Large intestine (tissue), 12 donors: Measurements from ENCODE around the gene CD3D. TPM values are rescaled to one million over a fixed set of nuclear protein-coding genes. Genes with fewer than 3 reads are reported as not detected.

Experiments used
- DNase-seq, 2 donors: peaks; one replicate each; pipeline versions ENCODE4 v3.0.0 to v3.0.0-alpha.2; 2013
- H3K27ac ChIP-seq: one replicate; pipeline ENCODE4 v1.5.1; 2013; ENCODE audit warnings: low read length
- H3K27me3 ChIP-seq: 2 replicates; pipeline ENCODE4 v1.6.1; 2013; ENCODE audit warnings: low read length; ENCODE audit not compliant: control insufficient read depth, insufficient read depth
- H3K36me3 ChIP-seq: 2 replicates; pipeline ENCODE4 v1.6.1; 2013; ENCODE audit warnings: low read length; ENCODE audit not compliant: control insufficient read depth, insufficient read depth
- H3K4me1 ChIP-seq: one replicate; pipeline ENCODE4 v1.6.1; 2013; ENCODE audit warnings: low read length; ENCODE audit not compliant: control insufficient read depth, insufficient read depth
- H3K4me3 ChIP-seq: one replicate; pipeline ENCODE4 v1.5.1; 2013; ENCODE audit warnings: low read length
- H3K9me3 ChIP-seq: one replicate; pipeline ENCODE4 v1.6.1; 2013; ENCODE audit warnings: mild to moderate bottlenecking, low read depth, low read length, moderate library complexity; ENCODE audit not compliant: control insufficient read depth
- WGBS: methylation state at CpG from one replicate; pipeline ENCODE4 v1.1.5; 2013; ENCODE audit warnings: low lambda C conversion rate; ENCODE audit not compliant: insufficient coverage; 5-methylcytosine and 5-hydroxymethylcytosine counted together
- long read RNA-seq, 11 donors: transcript quantifications; one replicate each; lab custom pipeline, GENCODE V29; 2026
- polyA plus RNA-seq: library from polyadenylated mRNA; unstranded; fragments of 120-200 nt; gene quantifications from one replicate; pipeline ENCODE4 v1.2.1, GENCODE V29; 2013

Gene CD3D
- polyA plus RNA-seq = 7.4 TPM
- long read RNA-seq, donor 1, partial matches to known transcripts = 0 of 3 reads
- long read RNA-seq, donor 1, other reads (novel, unspliced or antisense) = 0 of 3 reads
- long read RNA-seq, donor 2, transcript CD3D-201 (5 exons, 861 nt) = major isoform, 8 of 8 reads
- long read RNA-seq, donor 2, partial matches to known transcripts = 0 of 8 reads
- long read RNA-seq, donor 2, other reads (novel, unspliced or antisense) = 0 of 8 reads
- long read RNA-seq, donor 3 = 0 reads
- long read RNA-seq, donor 4 = 0 reads
- long read RNA-seq, donor 5, partial matches to known transcripts = 0 of 5 reads
- long read RNA-seq, donor 5, other reads (novel, unspliced or antisense) = 0 of 5 reads
- long read RNA-seq, donor 6, transcript CD3D-201 (5 exons, 861 nt) = major isoform, 9 of 11 reads
- long read RNA-seq, donor 6, partial matches to known transcripts = 0 of 11 reads
- long read RNA-seq, donor 6, other reads (novel, unspliced or antisense) = 0 of 11 reads
- long read RNA-seq, donor 7, partial matches to known transcripts = 0 of 2 reads
- long read RNA-seq, donor 7, other reads (novel, unspliced or antisense) = 0 of 2 reads
- long read RNA-seq, donor 8, transcript CD3D-201 (5 exons, 861 nt) = major isoform, 11 of 12 reads
- long read RNA-seq, donor 8, partial matches to known transcripts = 0 of 12 reads
- long read RNA-seq, donor 8, other reads (novel, unspliced or antisense) = 0 of 12 reads
- long read RNA-seq, donor 9, transcript CD3D-201 (5 exons, 861 nt) = major isoform, 5 of 7 reads
- long read RNA-seq, donor 9, partial matches to known transcripts = 0 of 7 reads
- long read RNA-seq, donor 9, other reads (novel, unspliced or antisense) = 0 of 7 reads
- long read RNA-seq, donor 10, transcript CD3D-201 (5 exons, 861 nt) = major isoform, 6 of 7 reads
- long read RNA-seq, donor 10, partial matches to known transcripts = 0 of 7 reads
- long read RNA-seq, donor 10, other reads (novel, unspliced or antisense) = 0 of 7 reads
- long read RNA-seq, donor 11, transcript CD3D-201 (5 exons, 861 nt) = major isoform, 9 of 10 reads
- long read RNA-seq, donor 11, partial matches to known transcripts = 0 of 10 reads
- long read RNA-seq, donor 11, other reads (novel, unspliced or antisense) = 0 of 10 reads

DNA sequence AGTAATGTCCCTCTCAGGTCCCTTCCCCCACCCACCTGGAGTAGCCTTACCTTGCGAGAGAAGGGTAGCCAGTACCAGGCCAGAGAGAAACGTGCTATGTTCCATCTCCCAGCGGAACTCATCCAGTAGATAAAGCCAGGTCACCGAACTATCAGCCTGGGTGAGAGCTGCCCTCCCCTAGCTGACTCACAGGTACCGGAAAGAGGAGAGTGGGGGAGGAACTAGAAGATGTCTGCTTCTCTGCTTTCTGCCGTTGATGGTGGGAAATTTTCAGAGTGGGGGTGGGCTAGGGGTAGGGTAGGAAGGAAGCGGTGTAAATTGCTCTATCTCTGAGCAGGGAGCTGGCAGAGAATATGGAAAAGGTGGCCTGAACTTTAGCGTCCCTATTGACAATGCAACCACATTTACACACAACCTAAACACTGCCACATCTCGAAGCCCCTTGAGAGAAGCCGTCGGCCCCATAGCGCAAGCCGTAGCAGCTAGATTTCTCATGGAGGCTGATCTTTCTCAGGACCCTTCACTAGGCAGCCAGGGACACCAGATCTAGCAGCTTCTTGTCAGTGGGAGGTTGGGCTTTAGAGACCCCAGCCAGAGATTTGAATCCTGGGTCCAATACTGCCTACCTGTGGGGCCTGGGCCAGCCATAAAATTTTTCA, at the start of gene CD3D:
Gene CD3D (minus strand): TSS at position 203 of the 659 bp plus-strand sequence. CDS start 98 bp downstream, at position 105.
- no CpG with 5 or more reads among the region's 13 CpGs for WGBS
- no peak for DNase-seq
- no peak within 1 kb of the TSS for H3K27ac ChIP-seq

DNA sequence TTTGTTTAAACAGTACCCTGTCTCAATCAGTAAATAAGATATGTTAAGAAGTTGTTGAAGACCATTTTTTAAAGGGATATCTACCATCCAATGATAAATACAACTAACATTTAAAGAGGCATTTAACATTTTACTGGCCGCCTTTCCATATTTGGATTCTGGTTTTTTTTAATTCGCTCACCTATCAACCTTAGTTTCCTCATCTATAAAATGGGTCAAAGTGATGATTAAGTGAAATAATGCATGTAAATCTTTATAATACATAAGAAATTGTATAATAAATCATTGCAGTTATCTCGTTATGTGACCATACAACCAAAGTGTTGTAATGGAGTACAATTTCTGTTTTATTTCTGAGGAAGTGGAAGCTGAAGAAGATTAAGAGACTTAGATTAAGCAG, 41.2 kb upstream of the CD3D start:
- WGBS = 100% methylated on average over 3 of the region's 3 CpGs
- no peak for DNase-seq
- Histone ChIP-seq H3K27me3 (no peaks in the 10 kb centered on the region), H3K9me3 (no peaks in the 10 kb centered on the region), H3K36me3 (peaks cover 89% of the 10 kb centered on the region), H3K27ac (no peak overlapping the region), H3K4me3 (no peak overlapping the region), H3K4me1 (no peaks in the 10 kb centered on the region)

More for the DNA sequence above, at the start of gene CD3D:
- no peaks in the 10 kb centered on the region for H3K36me3 ChIP-seq
- no peaks in the 10 kb centered on the region for H3K9me3 ChIP-seq
- H3K4me3 ChIP-seq = no peak within 1 kb of the TSS
- H3K4me1 ChIP-seq = peaks cover 10% of the 10 kb centered on the region
- peaks cover 4% of the 10 kb centered on the region for H3K27me3 ChIP-seq

DNA sequence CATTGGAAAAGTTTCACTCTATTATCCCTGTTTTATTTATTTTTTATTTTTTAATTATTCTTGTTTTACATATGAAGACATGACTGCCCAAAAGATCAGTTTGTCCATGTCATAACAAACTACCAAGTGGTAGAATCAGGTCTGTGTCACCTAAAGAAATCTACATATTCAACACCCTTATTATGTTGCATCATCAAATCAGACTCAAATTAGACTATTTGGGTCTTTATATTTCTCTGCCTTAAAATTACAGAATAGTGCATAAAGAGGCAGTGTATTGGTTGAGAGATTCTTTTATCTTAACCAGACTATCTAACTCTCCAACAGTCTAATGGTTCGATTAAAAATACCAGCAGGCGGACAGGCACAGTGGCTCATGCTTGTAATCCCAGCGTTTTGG, 40.4 kb upstream of the CD3D start:
- Histone ChIP-seq H3K27me3 (no peaks in the 10 kb centered on the region), H3K36me3 (peaks cover 90% of the 10 kb centered on the region)
- WGBS = no CpG with 5 or more reads among the region's 3 CpGs

DNA sequence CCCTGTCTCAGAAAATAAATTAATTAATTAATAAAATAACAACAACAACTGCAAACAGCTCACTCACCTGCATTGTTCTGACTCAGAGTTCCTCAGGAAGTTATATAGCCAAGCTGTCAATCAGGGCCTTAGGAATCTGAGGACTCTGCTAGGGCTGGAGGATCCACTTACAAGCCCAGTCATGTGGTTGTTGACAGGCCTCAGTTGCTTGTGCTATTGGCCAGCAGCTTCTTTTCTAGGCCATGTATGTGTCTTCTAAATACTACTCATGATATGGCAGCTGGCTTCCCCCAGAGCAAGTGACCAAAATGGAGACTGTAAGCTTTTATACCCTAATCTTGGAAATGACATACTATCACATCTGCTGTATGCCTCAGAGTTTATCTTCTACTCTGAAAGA, 38.1 kb upstream of the CD3D start:
- Histone ChIP-seq H3K9me3 (no peaks in the 10 kb centered on the region), H3K36me3 (peaks cover 85% of the 10 kb centered on the region), H3K27ac (no peak overlapping the region), H3K4me3 (no peak overlapping the region), H3K4me1 (no peaks in the 10 kb centered on the region), H3K27me3 (no peaks in the 10 kb centered on the region)
- DNase-seq = no peak

More for the DNA sequence above, 40.4 kb upstream of the CD3D start:
- Histone ChIP-seq H3K4me3 (no peak overlapping the region), H3K27ac (no peak overlapping the region), H3K4me1 (no peaks in the 10 kb centered on the region), H3K9me3 (no peaks in the 10 kb centered on the region)
- no peak for DNase-seq

DNA sequence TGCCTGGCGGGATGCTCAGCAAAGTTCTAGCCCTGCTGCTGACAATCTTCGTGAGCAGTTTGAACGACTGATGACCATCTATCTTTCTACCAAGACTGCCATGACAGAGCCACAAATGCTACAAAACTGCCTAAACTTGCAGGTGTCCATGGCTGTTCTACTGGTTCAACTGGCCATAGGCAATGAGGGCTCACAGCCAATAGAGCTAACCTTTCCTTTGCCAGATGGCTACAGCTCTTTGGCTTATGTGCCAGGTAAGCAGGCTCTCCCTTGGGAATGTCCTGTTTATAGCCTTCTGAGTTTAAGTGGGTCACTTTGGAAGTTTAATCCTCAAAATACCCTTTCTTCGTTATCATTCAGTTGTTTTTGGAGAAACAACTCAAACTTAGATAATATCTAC, 37.0 kb upstream of the CD3D start:
- Histone ChIP-seq H3K4me3 (no peak overlapping the region), H3K27ac (no peak overlapping the region), H3K36me3 (peaks cover 84% of the 10 kb centered on the region), H3K4me1 (no peaks in the 10 kb centered on the region), H3K9me3 (no peaks in the 10 kb centered on the region), H3K27me3 (no peaks in the 10 kb centered on the region)
- DNase-seq = no peak
- 80% methylated on average over 1 of the region's 4 CpGs for WGBS

DNA sequence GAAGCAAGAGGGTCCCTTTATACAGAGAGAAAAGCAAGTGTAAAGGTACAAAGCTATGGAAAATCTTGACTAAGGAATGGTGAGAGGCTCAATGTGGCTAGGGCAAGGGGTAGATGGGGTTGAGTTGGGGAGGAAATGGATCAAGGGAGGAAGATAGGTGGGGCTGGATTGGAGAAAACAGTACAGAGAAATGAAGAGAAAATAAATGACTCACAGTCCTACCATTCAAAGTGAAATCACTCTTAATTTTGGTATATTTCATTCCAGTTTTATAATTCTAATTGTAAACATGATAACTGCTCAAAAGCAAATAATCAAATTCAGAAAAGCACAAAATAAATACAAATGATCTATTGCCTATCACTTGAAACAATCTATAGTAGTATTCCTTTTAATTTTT, 33.5 kb upstream of the CD3D start:
- Histone ChIP-seq H3K9me3 (no peaks in the 10 kb centered on the region), H3K27ac (no peak overlapping the region), H3K4me1 (no peaks in the 10 kb centered on the region), H3K36me3 (peaks cover 86% of the 10 kb centered on the region), H3K4me3 (no peak overlapping the region), H3K27me3 (no peaks in the 10 kb centered on the region)
- DNase-seq = no peak

DNA sequence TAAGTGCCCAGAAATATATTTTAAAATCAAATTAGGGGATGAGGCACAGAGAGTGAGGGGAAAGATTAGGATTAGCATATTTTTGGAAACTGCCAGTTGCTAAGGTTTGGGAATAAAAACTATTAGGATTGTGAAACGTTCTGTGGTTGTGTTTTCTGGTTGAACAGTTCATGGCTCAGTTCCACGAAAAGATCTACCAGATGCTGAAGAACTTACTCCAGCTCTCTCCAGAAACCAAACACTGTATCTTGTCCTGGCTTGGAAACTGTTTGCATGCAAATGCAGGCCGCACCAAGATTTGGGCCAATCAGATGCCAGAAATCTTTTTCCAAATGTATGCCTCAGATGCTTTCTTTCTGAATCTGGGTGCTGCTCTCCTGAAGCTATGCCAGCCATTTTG, 32.2 kb upstream of the CD3D start:
- H3K36me3 ChIP-seq = peaks cover 85% of the 10 kb centered on the region

DNA sequence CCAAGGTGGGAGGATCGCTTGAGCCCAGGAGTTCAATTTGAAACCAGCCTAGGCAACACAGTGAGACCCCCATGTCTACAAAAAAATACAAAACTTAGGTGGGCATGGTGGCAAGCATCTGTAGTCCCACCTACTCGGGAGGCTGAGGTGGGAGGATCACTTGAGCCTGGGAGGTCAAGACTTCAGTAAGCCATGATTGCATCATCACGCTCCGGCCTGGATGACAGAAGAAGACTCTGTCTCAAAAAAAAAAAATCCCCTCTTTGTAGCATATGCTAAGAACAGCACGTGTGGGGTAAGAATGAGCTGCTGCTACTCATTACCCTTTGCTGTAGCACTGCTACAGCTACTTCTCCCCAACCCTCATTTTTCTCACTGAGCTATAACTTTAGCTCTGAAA, 31.4 kb upstream of the CD3D start:
- Histone ChIP-seq H3K27ac (no peak overlapping the region), H3K36me3 (peaks cover 85% of the 10 kb centered on the region)
- no CpG with 5 or more reads among the region's 5 CpGs for WGBS

More for the DNA sequence above, 32.2 kb upstream of the CD3D start:
- Histone ChIP-seq H3K9me3 (no peaks in the 10 kb centered on the region), H3K27ac (no peak overlapping the region), H3K4me1 (no peaks in the 10 kb centered on the region), H3K4me3 (no peak overlapping the region), H3K27me3 (no peaks in the 10 kb centered on the region)
- no peak for DNase-seq
- WGBS = 100% methylated on average over 1 of the region's 3 CpGs

DNA sequence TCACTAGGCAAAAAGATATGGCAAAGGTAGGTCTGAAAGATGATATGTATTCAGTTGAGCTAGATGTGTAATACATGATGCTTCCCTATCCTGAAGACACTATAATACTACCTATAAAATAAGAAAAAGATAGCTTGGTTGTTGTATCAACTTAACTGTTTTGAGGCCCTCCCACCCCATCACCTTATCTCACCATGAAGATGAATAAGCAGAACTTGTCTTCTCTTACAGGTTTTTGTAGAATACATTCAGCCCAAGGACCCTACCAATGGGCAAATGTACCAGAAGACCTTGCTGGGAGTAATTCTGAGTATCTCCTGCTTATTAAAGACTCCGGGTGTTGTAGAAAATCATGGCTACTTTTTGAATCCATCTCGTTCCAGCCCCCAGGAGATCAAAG, 30.8 kb upstream of the CD3D start:
- WGBS = no CpG with 5 or more reads among the region's 2 CpGs
- Histone ChIP-seq H3K36me3 (peaks cover 84% of the 10 kb centered on the region), H3K27ac (no peak overlapping the region), H3K4me3 (no peak overlapping the region), H3K27me3 (no peaks in the 10 kb centered on the region), H3K4me1 (no peaks in the 10 kb centered on the region), H3K9me3 (no peaks in the 10 kb centered on the region)
- DNase-seq = no peak

More for the DNA sequence above, 31.4 kb upstream of the CD3D start:
- H3K27me3 ChIP-seq = no peaks in the 10 kb centered on the region
- H3K9me3 ChIP-seq = no peaks in the 10 kb centered on the region
- no peak overlapping the region for H3K4me3 ChIP-seq
- DNase-seq = no peak
- H3K4me1 ChIP-seq = no peaks in the 10 kb centered on the region

DNA sequence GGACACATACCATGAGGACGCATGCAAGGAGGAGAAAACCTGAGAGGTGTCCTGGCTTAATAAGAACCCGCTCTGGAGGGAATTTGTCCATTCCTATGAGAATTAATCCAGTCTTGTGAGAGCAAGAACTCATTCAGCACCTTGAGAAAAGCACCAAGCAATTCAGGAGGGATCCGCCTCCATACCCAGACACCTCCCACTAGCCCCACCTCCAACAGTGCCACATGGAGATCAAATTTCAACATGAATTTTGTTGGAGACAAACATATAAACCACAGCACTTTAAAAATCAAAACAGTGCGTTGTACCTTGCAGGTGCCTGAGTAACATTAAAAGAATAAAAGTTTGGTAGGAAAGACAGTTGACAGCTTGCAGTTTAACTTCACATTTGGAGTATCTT, 28.3 kb upstream of the CD3D start:
- H3K27ac ChIP-seq = no peak overlapping the region
- H3K36me3 ChIP-seq = peaks cover 78% of the 10 kb centered on the region
- H3K4me1 ChIP-seq = no peaks in the 10 kb centered on the region
- H3K4me3 ChIP-seq = no peak overlapping the region
- H3K9me3 ChIP-seq = no peaks in the 10 kb centered on the region
- DNase-seq = no peak
- H3K27me3 ChIP-seq = no peaks in the 10 kb centered on the region
- no CpG with 5 or more reads among the region's 4 CpGs for WGBS
